ENCODE measurements around the gene FAM98C.

The FAM98C gene

GRCh38 chr19:38376576-38376975, 26.3 kb upstream of the FAM98C start:
- H3K4me3 ChIP-seq (IDR thresholded peaks at IDR 0.05; ENCODE audit: insufficient read depth, low read depth, low read length), result no peak overlapping the region
- TF ChIP-seq CTCF (conservative IDR thresholded peaks at IDR 0.05; ENCODE audit: low read depth, low read length), result no peak
- H3K4me2 ChIP-seq, result no peak overlapping the region; the same call in 1 of the 2 replicates
- no peaks in the 10 kb centered on the region for H4K20me1 ChIP-seq (ENCODE audit: insufficient read depth)
- no peaks in the 10 kb centered on the region for H3K27me3 ChIP-seq (ENCODE audit: insufficient read depth, low read depth)
- peaks cover 2% of the 10 kb centered on the region; the same call in 1 of the 2 replicates for H3K36me3 ChIP-seq (ENCODE audit: insufficient read depth)
- H3K4me1 ChIP-seq (ENCODE audit: low read depth, poor library complexity, severe bottlenecking), result peaks cover 14% of the 10 kb centered on the region
- peaks cover 37% of the 10 kb centered on the region for H3K79me2 ChIP-seq (ENCODE audit: insufficient read depth, low read depth)
- H2AFZ ChIP-seq (ENCODE audit: low read depth), result no peak overlapping the region
- H3K27ac ChIP-seq, result no peak overlapping the region
- H3K9ac ChIP-seq, result no peak overlapping the region

- H2AFZ ChIP-seq (ENCODE audit: low read depth), result no peak overlapping the region
- peaks cover 2% of the 10 kb centered on the region; the same call in 1 of the 2 replicates for H3K36me3 ChIP-seq (ENCODE audit: insufficient read depth)
- no peak overlapping the region for H3K4me3 ChIP-seq (IDR thresholded peaks at IDR 0.05; ENCODE audit: insufficient read depth, low read depth, low read length)
- TF ChIP-seq CTCF (conservative IDR thresholded peaks at IDR 0.05; ENCODE audit: low read depth, low read length), result no peak
- no peaks in the 10 kb centered on the region for H3K27me3 ChIP-seq (ENCODE audit: insufficient read depth, low read depth)
- no peak overlapping the region for H3K9ac ChIP-seq
- no peaks in the 10 kb centered on the region for H4K20me1 ChIP-seq (ENCODE audit: insufficient read depth)
- peaks cover 37% of the 10 kb centered on the region for H3K79me2 ChIP-seq (ENCODE audit: insufficient read depth, low read depth)
- peaks cover 14% of the 10 kb centered on the region for H3K4me1 ChIP-seq (ENCODE audit: low read depth, poor library complexity, severe bottlenecking)
- no peak overlapping the region for H3K27ac ChIP-seq
- no peak overlapping the region for H3K4me2 ChIP-seq
Measured at GRCh38 chr19:38377052-38377451, 25.8 kb upstream of the FAM98C start.

- H3K4me2 ChIP-seq, result no peak overlapping the region
- H3K79me2 ChIP-seq (ENCODE audit: insufficient read depth, low read depth), result peaks cover 37% of the 10 kb centered on the region
- no peak overlapping the region for H3K27ac ChIP-seq
- H3K9ac ChIP-seq, result no peak overlapping the region
- H3K36me3 ChIP-seq (ENCODE audit: insufficient read depth), result peaks cover 5% of the 10 kb centered on the region; the same call in 1 of the 2 replicates
- no peak for TF ChIP-seq CTCF (conservative IDR thresholded peaks at IDR 0.05; ENCODE audit: low read depth, low read length)
- no peaks in the 10 kb centered on the region for H3K27me3 ChIP-seq (ENCODE audit: insufficient read depth, low read depth)
- H2AFZ ChIP-seq (ENCODE audit: low read depth), result no peak overlapping the region
- peaks cover 10% of the 10 kb centered on the region for H3K4me1 ChIP-seq (ENCODE audit: low read depth, poor library complexity, severe bottlenecking)
- no peaks in the 10 kb centered on the region for H4K20me1 ChIP-seq (ENCODE audit: insufficient read depth)
- H3K4me3 ChIP-seq (IDR thresholded peaks at IDR 0.05; ENCODE audit: insufficient read depth, low read depth, low read length), result no peak overlapping the region
Measured at GRCh38 chr19:38378866-38379265, 24.0 kb upstream of the FAM98C start.

- H4K20me1 ChIP-seq (ENCODE audit: insufficient read depth), result no peaks in the 10 kb centered on the region
- no peak for TF ChIP-seq CTCF (conservative IDR thresholded peaks at IDR 0.05; ENCODE audit: low read depth, low read length)
- H3K36me3 ChIP-seq (ENCODE audit: insufficient read depth), result peaks cover 5% of the 10 kb centered on the region; the same call in 1 of the 2 replicates
Measured at GRCh38 chr19:38381138-38381537, 21.8 kb upstream of the FAM98C start.

More at GRCh38 chr19:38381138-38381537, 21.8 kb upstream of the FAM98C start:
- Histone ChIP-seq H3K27ac (no peak overlapping the region), H2AFZ (ENCODE audit: low read depth) (no peak overlapping the region), H3K27me3 (ENCODE audit: insufficient read depth, low read depth) (no peaks in the 10 kb centered on the region), H3K4me2 (no peak overlapping the region), H3K4me1 (ENCODE audit: low read depth, poor library complexity, severe bottlenecking) (peaks cover 3% of the 10 kb centered on the region), H3K79me2 (ENCODE audit: insufficient read depth, low read depth) (peaks cover 21% of the 10 kb centered on the region), H3K4me3 (IDR thresholded peaks at IDR 0.05; ENCODE audit: insufficient read depth, low read depth, low read length) (no peak overlapping the region), H3K9ac (no peak overlapping the region)
